Cortex of kidney (tissue), 1 donor: ENCODE measurements around the gene LRP3.
"Not testable (repeated sequence)": the region's sequence is repeated elsewhere in the genome, so short reads cannot be mapped to it uniquely, and the experiment has no call there.

Source experiments
- DNase-seq: peaks from one replicate; lab custom pipeline; 2025; lab: John Stamatoyannopoulos, UW

Gene LRP3

DNA sequence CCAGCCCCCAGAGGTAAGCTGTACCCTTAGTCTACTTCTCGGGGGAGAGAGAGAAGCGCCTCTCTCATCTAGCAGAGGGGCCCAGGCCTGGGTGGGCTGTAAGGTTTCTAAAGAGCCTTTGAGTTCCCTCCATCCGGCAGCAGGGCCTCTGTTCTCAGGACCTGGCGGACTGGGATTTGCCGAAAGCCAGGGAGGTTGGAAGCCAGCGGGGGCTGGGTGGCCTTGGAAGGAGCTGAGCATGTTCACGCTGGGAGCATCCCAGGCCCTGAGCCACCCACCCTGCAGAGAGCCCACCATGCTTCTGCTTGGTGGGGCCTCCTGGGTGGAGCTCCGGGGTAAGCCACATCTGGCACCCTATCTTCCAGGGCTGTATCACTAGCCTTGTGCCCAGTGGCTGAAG lies 23.8 kb downstream of the LRP3 start:
- DNase-seq: no peak

DNA sequence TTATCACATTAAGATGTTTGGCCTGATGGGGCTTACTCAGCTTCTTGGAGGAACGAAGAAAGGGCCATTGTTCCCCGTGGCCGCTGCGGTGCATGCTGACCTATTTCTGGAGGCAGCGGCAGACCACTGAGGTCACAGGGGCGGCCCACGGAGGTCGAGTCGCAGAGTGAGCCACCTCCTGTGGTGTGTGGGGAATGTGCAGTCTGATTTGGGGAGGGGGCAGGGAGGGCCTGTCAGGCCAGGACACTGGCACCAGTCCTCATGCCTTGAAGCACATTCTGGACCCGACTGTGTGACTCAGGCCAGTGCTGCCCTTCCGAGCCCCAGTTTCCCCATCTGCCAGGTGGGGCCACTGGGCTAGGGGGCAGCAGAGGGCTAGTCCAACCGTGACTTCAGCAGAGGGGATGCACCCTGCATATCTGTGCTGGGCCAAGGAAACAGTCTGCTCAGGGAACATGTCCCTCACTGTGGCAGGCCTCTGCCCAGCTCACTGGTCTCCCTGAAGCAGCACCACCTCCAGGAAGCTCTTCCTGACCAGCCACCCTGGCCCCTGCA lies 25.2 kb downstream of the LRP3 start:
- no peak for DNase-seq

DNA sequence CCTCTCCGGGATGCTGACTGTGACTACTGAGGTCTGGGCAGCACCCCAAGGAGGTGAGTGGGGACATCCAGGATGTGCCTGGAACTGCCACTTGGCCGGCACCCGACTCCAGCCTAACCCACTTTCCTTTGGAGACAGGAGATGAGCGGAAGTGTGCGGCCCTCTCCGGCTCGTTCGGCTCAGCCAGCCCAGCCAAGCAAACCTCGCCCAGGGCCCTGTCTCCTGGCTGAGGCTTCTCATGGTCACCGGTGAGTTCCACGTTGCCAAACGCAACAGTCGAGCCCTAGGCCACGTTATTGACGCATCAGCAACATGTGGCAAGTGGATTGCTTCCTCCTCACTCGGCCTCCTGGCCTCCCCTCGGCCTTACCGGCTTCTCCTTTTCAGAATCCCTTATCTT lies 26.0 kb downstream of the LRP3 start:
- DNase-seq: no peak

DNA sequence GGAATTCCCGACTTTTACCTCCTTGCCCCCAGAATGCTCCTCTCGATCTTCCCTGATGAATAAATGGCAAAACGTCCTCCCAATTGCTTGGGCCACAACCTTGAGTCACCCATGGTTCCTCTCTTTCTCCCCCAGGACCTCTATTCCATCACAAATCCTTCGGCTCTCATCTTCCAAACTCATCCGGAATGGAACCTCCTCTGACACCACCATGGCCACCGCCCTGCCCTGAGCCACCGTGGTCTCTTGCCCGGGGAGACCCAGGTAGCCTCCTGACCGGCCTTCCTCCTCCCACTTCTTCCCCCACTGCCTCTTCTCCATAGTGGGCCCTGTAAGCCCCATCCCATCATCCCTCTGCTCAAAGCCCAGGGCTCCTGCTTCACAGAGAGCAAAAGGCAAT lies 26.6 kb downstream of the LRP3 start:
- no peak for DNase-seq

DNA sequence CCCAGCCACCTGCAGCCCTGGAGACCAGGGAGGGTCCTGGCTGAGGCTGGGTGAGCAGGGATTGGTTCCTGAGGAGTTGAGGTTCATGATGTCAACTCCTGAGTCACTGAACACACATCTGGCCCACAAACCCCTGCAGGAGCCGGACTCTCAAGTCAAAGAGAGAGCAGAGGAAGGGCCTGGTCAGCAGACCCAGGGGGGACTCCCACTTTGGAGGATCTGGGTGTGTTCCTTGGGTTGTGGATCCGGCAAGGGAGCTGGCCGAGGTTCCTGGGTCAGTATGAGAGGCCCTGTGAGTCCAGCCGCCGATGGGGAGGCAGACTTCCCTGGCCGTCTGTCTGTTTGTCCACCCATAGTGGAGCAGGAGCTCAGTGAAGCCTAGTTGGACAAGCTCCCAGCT lies 27.5 kb downstream of the LRP3 start:
- no peak for DNase-seq

DNA sequence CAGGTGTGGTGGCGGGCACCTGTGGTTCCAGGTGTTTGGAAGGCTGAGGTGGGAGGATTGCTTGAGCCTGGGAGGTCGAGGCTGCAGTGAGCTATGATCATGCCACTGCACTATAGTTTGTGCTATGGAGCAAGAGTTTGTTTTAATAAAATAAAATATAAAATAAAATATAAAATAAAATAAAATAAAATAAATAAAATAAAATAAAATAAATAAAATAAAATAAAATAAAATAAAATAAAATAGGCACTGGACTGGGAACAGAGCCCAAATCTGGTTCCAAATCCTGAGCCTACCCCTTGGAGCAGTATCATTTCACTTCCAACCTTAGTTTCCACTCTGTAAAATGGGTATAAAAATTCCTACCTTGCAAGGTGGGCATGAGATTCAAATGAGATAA lies 28.1 kb downstream of the LRP3 start:
- not testable (repeated sequence) for DNase-seq

DNA sequence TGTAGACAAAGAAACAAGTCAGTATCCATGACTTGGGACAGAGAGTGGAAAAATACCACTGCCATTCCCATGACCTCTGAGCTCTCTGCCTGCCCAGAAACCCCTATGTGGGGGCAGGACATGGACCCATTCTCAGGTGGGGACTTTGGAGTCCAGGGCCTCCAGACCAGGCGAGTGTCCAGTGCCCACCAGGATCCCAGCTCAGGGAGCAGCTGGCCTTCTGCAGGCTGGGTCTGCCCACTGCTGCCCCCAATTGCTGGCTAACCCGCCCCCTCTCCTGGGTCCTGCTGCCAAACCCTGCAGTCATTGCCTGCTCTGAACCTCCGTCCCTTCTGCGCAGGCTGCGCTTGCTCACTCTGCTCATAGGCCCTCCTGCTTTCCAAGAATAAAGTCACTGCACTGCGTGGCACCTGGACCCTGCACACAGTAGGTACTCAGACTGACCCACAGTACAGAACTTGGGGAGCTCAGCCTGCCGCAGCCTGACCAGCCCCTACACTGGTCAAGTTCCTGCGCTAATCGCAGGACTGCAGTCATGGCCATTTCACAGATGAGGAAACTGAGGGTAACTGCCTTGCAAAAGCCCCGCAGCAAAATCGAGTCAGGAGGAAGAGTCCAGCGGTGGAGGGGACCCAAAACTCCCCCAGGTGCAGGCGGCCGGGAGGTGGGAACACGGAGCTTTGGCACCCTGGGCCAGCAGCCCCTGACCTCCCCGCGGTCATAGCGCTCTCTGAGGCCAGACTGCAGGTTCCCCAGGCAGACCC lies 30.7 kb downstream of the LRP3 start:
- DNase-seq: no peak

DNA sequence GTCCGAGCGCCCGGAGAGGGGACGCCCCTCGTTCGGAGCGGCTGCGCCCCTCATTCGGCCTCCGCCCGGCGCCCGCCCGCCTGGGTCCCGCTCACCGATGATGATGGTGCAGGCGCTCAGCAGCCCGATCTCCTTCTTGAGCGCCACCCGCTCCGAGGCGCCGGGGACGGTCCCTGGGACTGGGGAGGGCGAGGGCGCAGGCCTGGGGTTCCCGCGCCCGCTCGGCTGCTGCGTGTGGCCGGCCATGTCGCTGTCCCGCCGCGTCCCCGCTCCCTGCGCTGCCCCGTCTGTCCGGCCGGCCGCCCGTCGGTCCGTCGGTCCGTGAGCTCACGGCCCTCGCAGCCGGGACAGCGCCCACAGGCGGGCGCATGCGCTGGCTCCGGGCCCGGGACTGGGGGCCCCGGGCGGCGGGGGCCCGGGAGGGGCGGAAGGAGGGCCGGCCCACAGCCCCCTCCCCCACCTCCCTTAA lies 31.4 kb downstream of the LRP3 start, which contains the start of gene SLC7A10:
Gene SLC7A10 (minus strand): TSS at position 393 of the 469 bp plus-strand sequence. CDS start 147 bp downstream, at position 246.
- no peak for DNase-seq

DNA sequence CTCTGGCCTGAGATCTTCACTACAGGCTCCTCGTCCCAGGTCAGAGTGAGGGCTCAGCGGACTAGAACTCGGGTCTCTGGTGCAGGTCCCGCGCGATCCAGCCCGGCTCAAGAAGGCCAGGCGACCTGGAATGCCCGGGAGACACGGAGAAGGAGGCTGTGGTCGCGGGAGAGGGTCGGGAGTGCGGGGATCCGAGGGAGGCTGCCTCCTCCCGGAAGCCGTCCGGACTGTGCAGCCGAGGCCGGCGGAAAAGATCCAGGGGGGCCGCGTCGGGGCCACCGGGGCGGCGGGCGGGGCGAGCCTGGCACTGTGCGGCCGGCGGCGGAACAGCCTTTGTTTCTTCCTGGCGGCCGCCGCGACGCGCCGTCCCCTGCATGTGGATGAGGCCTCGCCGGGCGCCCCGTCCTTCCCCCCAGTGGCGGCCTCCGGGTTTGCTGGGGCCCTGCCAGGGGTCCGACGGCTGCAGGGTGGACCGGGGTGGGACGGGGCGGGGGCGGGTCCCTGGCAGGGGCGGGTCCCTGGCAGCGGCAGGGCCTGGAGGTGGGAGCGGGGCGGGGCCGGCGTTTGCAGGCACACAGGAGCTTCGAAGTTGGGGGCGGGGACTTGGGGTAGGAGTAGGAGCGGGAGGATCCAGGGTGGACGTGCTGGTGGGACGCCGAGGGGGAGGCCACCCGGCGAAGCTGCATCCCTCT lies 32.6 kb downstream of the LRP3 start:
- DNase-seq: no peak

DNA sequence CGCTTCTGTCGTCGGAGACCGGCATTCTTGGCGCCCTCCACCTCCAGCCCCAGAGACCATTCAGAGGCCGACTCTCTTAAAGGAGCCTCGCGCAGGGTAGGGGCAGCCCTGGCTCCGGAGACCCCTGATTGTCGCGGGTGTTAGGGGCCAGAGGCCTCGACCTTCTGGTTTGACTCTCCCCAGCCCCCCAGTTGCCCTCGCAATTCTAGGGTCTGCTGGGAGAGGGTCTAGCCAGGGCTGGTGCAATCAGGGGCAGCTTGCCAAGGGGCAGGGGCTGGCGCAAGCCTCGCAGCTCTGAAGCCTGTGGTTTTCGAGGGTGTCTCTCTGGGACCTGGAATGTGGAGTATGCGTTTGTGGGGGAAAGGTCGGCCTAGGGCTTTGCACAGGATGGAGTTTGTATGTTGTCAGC lies 33.1 kb downstream of the LRP3 start:
- no peak for DNase-seq

DNA sequence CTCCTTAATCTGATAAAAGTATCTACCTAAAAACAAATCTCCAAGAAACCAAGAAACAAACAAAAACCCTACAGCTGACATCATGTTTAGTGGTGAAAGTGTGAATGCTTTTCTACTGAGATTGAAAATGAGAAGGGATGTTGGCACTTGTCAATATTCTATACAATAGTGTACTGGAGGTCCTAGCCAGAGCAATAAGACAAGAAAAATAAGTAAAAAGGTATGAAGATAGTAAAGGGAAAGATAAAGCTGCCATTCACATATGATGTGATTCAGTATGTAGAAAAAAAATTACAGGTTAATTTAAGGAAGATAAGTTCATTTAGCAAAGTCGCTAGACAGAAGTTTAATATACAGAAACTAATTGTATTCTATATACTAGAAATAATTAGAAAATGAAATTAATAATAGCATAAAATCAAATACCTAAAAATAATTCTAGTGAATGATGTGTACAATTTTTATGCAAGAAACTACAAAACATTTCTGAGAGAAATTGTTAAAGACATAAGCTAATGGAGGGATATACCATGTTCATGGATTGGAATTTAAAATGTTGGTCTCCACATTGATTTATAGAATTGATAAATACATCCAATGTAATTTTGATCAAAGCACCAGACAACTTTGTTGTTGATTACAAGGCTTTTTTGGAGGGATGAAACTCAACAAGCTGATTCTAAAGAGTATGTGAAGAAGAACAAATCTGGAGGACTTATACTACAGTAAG lies 33.9 kb downstream of the LRP3 start:
- DNase-seq: no peak

DNA sequence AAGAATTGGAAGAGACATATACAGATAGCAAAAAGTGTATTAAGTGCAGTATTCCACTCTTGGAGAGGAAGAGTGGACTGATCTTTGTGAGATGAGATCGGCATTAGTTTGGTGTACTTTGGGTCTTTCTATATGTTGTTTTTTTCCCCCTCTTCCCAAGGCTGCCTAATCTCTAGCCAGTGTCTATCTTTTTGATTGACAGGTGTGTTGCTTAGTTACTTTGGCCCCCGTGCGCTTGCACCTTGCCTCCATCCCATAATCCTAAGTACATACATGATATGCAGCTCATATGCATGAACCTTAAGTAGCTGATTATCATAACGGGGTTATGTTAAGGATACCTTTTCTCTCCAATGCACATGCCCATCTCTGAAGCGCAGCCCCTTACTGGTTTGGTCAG lies 35.8 kb downstream of the LRP3 start:
- DNase-seq: no peak

DNA sequence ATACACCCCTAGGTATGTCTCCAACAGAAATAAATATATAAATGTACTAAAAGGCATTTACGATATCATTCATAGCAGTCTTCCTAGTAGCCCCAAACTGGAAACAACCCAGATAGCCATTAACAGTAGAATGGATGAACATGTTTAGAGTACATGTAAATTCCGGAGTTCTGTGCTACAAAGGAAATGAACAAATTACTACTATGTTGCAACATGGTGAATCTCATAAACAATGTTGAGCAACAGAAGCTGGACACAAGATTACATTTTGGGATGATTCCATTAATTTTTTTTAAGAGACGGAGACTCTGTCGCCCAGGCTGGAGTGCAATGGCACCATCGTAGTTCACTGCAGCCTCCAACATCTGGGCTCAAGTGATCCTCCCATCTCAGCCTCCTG lies 37.4 kb downstream of the LRP3 start:
- DNase-seq: no peak

DNA sequence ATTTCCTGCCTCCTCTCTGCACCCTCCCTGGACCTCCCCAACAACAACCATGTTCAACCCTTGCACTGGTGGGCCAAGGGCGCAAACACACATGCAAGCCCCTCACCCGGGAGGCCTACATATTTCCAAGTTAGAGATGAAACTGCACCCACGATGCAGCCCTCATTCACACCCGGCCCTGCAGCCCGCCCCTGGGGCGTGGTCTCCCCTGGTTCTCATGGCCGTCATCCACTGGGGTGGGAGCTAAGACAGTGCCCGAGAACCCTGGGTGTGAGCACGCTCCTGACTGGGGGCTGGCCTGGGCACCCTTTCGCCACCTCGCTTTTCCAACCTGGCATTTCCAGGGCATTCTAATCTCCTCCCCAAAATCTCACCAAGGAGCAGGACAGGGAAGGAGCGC lies 38.5 kb downstream of the LRP3 start:
- DNase-seq: no peak

DNA sequence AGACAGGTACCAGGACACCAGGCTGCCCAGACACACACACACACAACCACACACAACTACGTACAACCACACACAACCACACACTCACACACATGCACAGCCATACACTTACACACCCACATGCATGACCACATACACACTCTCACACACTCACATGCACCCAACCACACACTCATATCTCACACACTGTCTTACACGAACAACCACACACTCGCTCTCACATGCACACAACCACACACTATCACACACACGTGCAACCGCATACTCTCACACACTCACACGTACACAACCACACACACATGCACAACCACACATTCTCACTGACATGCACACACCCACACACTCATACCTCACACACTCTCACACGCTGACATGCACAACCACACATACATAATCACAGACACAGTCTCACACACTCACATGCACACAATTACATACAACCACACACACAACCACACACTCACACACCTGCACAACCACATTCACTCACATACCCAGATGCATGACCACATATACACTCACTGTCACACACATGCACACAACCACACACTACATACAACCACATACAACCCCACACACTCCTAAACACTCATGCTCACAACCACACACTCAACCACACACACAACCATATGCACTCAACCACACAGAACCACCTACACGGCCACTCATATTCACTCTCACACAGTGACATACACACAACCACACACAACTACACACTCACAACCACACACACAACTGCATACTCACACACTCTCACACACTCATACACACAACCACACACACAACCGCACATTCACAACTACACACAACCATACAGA lies 39.1 kb downstream of the LRP3 start:
- no peak for DNase-seq

DNA sequence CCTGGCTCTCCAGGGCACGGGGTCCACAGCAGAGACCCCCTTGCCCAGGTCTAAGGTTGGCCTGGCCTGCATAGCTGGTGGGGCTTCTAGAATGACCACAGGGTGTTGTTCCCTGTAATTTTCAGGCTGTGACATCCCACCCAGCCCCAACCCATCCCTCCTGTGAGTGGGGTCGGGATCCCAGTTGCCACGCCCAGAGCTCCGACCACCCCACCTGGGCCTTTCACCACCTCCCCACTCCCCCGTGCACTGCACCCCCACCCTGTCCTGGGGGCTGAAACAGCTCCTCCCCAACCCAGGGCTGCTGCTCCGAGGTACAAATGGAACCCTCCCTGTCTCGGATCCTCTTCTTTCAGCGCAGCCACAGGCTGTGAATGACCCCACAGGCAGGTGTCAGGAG lies 40.0 kb downstream of the LRP3 start:
- DNase-seq: no peak

DNA sequence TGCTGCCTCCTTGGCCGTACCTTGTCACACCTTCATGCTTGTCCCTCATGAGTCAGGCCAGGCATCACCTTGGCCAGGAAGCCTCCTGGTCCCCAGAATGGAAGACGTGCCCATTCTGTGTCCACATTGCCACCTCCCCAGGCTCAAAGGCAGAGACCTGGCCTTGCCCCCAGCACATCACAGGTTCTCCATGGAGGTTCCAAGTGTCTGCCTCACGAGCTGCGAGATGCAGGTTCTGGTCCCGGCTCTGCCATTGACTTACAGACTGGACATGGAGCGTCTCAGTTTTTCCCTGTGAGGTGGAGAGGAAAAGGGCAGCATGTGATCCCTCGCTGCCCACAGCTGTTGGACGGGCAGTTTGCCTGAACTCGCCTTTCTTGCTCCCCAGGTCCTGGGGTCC lies 40.6 kb downstream of the LRP3 start:
- no peak for DNase-seq

DNA sequence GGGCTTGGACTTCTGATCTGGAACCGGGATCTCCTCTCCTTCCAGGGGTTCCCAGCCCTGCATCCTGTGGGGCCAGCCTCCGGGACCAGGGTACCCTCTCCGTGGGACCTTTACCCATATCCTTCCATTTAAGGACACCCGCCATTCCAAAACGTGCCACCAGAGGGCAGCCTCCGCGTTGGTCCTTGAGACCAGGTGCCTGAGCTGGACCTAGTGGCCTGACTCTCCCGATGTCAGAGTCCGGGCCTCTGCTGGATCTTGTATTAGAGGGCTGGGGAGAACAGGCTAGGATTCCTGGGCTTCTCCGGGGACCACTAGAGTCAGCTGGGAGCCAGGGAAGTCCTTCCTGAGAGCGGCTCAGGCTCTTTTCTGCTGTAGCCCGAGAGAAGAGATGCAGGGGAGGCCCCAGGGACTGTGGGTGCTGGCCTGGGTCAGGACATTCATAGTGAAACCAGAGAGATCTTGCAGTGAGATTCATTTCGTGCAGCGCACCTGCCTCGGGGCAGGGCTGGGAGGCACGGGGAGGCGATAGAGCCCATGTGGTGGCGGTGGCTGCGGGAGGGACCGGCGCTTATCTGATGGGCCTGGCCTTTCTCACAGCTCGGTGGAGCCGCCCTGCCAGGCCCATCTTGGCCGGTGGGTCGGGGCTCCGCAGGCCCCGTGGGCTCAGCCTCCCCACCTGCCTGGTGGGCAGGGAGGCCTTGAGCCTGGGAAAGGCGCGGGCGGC lies 41.3 kb downstream of the LRP3 start:
- no peak for DNase-seq

DNA sequence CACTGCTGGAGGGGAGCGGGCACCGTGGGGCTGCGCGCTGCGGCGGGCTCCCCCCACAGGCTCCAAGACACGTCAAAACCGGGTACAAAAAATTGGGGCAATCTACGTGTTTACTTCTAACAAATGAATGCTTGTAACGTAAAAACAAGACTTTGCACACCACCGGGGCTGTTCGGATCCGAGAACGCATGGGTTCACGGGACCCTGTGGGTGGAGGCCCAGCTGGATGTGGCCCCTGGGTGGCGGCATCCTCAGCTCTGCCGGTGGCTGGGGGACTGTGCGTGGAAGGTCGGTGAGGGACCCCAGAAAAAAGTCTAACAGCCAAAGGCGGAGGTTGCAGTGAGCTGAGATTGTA lies 41.8 kb downstream of the LRP3 start:
- DNase-seq: no peak

DNA sequence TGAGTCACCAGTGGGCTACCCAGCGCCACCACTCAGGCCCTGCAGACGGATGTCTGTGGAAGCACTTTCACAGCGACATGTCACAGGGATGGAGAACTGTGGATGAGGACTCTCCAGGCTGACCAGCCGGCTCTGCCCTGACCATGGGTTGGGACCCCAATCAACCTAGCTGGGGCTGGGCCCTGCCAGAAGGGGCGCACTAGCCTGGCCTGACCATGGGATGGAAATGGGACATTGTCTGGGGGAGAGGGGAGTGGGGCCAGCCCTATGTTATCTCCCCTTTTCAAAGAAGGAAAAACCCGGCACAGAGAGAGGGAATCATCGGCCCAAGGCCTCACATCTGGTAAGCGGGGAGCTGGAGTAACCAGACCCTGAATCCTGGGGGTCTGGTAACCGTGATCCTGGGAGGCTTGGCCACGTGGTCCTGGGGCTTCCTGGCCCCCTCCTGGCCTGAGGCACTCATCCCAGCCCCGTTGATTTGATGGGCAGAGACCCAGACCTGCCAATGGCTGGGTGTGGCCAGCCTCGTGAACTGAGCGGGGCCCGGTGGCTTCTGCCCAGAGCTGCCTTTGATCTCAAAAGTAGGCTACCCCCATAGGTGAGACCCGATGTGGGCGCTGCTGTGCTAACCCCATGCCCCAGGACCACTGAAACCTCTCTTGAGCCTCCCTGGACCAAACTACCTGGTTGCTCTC lies 42.7 kb downstream of the LRP3 start:
- no peak for DNase-seq
